Fibroblast of lung (primary cell): Measurements from ENCODE around the gene FHAD1. TPM values are rescaled to one million over a fixed set of nuclear protein-coding genes. Genes with fewer than 3 reads are reported as not detected.

Experiments used
- DNase-seq, 2 donors: peaks; one replicate each; pipeline versions ENCODE4 v3.0.0 to v3.0.0-alpha.2; 2010; ENCODE audit warnings: low read depth in 2 of 2
- H2AFZ ChIP-seq: 2 replicates; pipeline ENCODE4 v1.5.1; 2012; ENCODE audit warnings: low read length, control low read depth, inconsistent platforms
- H3K27ac ChIP-seq: 2 replicates; pipeline ENCODE4 v1.5.1; 2011; ENCODE audit warnings: low read length, control low read depth; ENCODE audit not compliant: insufficient read depth
- H3K27me3 ChIP-seq: 2 replicates; pipeline ENCODE4 v1.5.1; 2011; ENCODE audit warnings: mild to moderate bottlenecking, low read length; ENCODE audit not compliant: control insufficient read depth, insufficient read depth
- H3K36me3 ChIP-seq: 2 replicates; pipeline ENCODE4 v1.5.1; 2011; ENCODE audit warnings: low read length; ENCODE audit not compliant: control insufficient read depth, insufficient read depth
- H3K4me1 ChIP-seq: 2 replicates; pipeline ENCODE4 v1.5.1; 2011; ENCODE audit warnings: low read length; ENCODE audit not compliant: control insufficient read depth, insufficient read depth; ENCODE audit errors: extremely low read depth
- H3K4me2 ChIP-seq: 2 replicates; pipeline ENCODE4 v1.5.1; 2011; ENCODE audit warnings: low read length, control low read depth; ENCODE audit not compliant: insufficient read depth; ENCODE audit errors: extremely low read depth
- H3K4me3 ChIP-seq, 4 experiments: fragments of 200-600 bp in 1 of 4; sonication (generic) in 1 of 4; replicated peaks in 1 of 4; 2 replicates each; pipeline ENCODE4 v1.5.1; 2011 to 2016; ENCODE audit warnings: low read length in 4 of 4, low read depth in 3 of 4, mild to moderate bottlenecking in 3 of 4, control low read depth in 2 of 4, inconsistent platforms in 1 of 4, mixed read lengths in 1 of 4; ENCODE audit not compliant: insufficient read depth in 1 of 4; ENCODE audit errors: control extremely low read depth in 1 of 4
- H3K79me2 ChIP-seq: 2 replicates; pipeline ENCODE4 v1.5.1; 2012; ENCODE audit warnings: mild to moderate bottlenecking, low read length, inconsistent platforms; ENCODE audit not compliant: control insufficient read depth, insufficient read depth
- H3K9ac ChIP-seq: 2 replicates; pipeline ENCODE4 v1.5.1; 2011; ENCODE audit warnings: mild to moderate bottlenecking, low read length, control low read depth; ENCODE audit not compliant: insufficient read depth
- H3K9me3 ChIP-seq: 2 replicates; pipeline ENCODE4 v1.5.1; 2012; ENCODE audit warnings: low read depth, low read length; ENCODE audit not compliant: control insufficient read depth, insufficient read depth
- H4K20me1 ChIP-seq: 2 replicates; pipeline ENCODE4 v1.5.1; 2011; ENCODE audit warnings: low read length; ENCODE audit not compliant: control insufficient read depth, insufficient read depth; ENCODE audit errors: extremely low read depth
- CTCF ChIP-seq, 2 donors: IDR thresholded peaks in 1 of 2; conservative IDR thresholded peaks in 1 of 2; 1 replicate in 1 of 2; 2 replicates in 1 of 2; pipeline ENCODE4 v1.5.1; 2011 to 2012; ENCODE audit warnings: low read length in 2 of 2, control low read depth in 1 of 2, inconsistent platforms in 1 of 2, low read depth in 1 of 2, mild to moderate bottlenecking in 1 of 2
- EZH2 ChIP-seq: IDR thresholded peaks from 2 replicates; pipeline ENCODE4 v1.5.1; 2012; ENCODE audit warnings: low read length, control low read depth, mild to moderate bottlenecking; ENCODE audit errors: missing control alignments
- polyA plus RNA-seq, 2 donors: library from polyadenylated mRNA; depleted of rRNA in 1 of 2; stranded (reverse) in 1 of 2; unstranded in 1 of 2; fragments of >200 nt; gene quantifications; 2 replicates each; pipeline ENCODE4 v1.2.1, GENCODE V29; 2011 to 2012; ENCODE audit warnings: missing spikeins in 1 of 2
- total RNA-seq: library from RNA; depleted of rRNA; stranded (reverse); fragments of >200 nt; gene quantifications from 2 replicates; pipeline ENCODE4 v1.2.1, GENCODE V29; 2014

FHAD1 gene
- total and polyA plus RNA-seq, 2 donors (not counting 1 experiment from before 2014, with no cell fraction given) = 0.09 to 0.66 TPM

- Histone ChIP-seq H4K20me1 (no peaks in the 10 kb centered on the region), H3K4me2 (no peak overlapping the region), H3K79me2 (no peaks in the 10 kb centered on the region), H3K4me3 (no peak overlapping the region), H3K27me3 (no peaks in the 10 kb centered on the region), H3K9me3 (no peaks in the 10 kb centered on the region), H2AFZ (no peak overlapping the region), H3K4me1 (no peaks in the 10 kb centered on the region), H3K27ac (no peak overlapping the region), H3K36me3 (no peaks in the 10 kb centered on the region), H3K9ac (no peak overlapping the region)
- no peak for DNase-seq
- TF ChIP-seq EZH2 (no peak), CTCF (conservative IDR thresholded peaks at IDR 0.05 in 1 of 2, IDR thresholded peaks at IDR 0.05 in 1 of 2; ENCODE audit: low read depth in 1 of 2, low read length in 2 of 2) (no peak)
Observed at GRCh38 chr1:15224974-15225373, 22.0 kb upstream of the FHAD1 start.

- Histone ChIP-seq H3K9ac (no peak overlapping the region), H3K4me2 (no peak overlapping the region), H3K79me2 (no peaks in the 10 kb centered on the region), H4K20me1 (no peaks in the 10 kb centered on the region), H3K27ac (no peak overlapping the region), H2AFZ (no peak overlapping the region), H3K9me3 (no peaks in the 10 kb centered on the region), H3K36me3 (no peaks in the 10 kb centered on the region), H3K4me3 (no peak overlapping the region), H3K4me1 (no peaks in the 10 kb centered on the region), H3K27me3 (no peaks in the 10 kb centered on the region)
- no peak for TF ChIP-seq EZH2
- no peak for TF ChIP-seq CTCF (conservative IDR thresholded peaks at IDR 0.05 in 1 of 2, IDR thresholded peaks at IDR 0.05 in 1 of 2; ENCODE audit: low read depth in 1 of 2, low read length in 2 of 2)
- DNase-seq = no peak
Observed at GRCh38 chr1:15225461-15225860, 21.6 kb upstream of the FHAD1 start.

DNA sequence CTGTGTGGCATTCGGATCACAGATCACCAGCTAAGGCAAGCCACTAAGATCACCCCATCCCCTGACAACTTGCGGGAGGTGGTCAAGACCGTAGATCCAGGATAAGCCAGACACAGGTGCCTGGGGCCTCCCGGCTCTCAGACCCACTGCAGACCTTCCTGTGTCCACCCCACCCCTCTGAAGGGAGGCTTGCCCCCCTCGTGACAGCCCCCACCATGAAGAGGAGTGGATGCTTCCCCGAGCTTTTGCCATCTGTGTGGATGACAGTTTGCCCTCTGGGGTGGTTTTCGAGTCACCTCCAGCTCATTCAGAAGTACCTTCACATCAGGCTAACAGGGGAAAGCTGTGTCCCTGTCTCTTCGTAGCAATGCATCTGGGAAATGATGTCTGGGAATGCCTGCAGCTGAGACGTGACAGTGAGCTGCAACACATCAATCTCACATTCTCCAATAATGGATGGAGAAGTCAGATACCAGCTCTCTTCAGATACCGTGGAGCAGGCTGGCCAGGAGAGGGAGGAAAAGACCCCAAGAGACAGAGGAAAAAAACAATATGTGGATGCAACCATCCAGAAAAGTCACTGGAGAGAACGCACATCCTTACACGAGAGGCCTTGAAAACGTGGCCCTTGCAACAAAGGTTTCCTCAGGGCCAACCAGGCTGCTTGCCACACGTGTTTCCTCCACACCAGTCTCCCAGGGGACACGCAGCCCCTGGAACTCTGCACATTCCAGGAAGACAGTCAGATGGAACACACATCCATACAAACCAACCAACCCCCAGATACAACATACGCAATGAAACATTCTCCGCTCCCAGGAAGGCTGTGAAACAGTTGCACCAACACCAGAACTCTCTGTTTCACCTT lies 20.4 kb upstream of the FHAD1 start:
- TF ChIP-seq EZH2 (no peak), CTCF (conservative IDR thresholded peaks at IDR 0.05 in 1 of 2, IDR thresholded peaks at IDR 0.05 in 1 of 2; ENCODE audit: low read depth in 1 of 2, low read length in 2 of 2) (no peak)
- no peak for DNase-seq
- H3K9me3 ChIP-seq = no peaks in the 10 kb centered on the region
- no peaks in the 10 kb centered on the region for H3K79me2 ChIP-seq
- no peaks in the 10 kb centered on the region for H4K20me1 ChIP-seq
- H3K36me3 ChIP-seq = no peaks in the 10 kb centered on the region
- H3K4me3 ChIP-seq = no peak overlapping the region
- no peak overlapping the region for H3K27ac ChIP-seq
- no peak overlapping the region for H2AFZ ChIP-seq
- H3K4me1 ChIP-seq = no peaks in the 10 kb centered on the region
- no peak overlapping the region for H3K4me2 ChIP-seq
- no peaks in the 10 kb centered on the region for H3K27me3 ChIP-seq
- no peak overlapping the region for H3K9ac ChIP-seq
